Measurements from ENCODE around the gene SLC4A1AP.

The SLC4A1AP gene

DNA sequence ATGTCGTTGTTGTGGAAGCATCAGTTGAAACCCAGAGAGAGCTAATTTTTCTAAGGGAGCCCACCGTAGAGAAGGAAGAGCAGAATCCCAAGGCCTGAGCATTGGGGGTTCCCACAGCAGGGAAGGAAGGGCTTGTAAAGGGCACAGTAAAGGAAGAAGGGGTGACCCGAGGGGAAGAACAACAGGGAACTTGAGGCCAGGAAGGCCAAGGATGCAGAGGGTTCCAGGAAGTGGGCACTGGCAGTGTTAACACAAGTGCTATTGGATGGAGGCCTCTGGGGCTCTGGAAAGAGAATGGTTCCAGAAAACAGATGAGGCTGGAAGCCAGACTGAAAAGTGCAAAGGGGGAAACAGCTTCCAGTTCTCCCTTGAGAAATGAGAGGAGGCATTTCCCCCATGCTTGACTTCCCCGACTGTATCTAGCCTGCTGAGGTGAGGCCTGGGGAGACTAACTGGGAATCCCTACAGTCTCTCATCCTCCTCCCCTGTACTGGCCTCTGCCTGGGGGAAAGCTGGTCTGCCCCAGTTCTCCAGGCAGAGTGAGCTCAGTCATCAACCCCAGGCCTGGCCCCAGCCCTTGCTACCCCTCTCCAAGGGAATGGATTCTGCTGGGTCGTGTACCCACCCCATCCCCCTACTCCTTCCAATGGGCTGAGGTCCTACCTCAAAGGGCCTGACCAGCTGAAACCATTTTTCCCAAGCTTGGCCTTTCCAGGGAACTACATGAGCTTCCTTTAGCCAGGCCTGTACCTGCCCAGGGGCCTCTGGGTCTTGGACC, 64.6 kb downstream of the SLC4A1AP start:
- H3K4me3 ChIP-seq (replicated peaks in 1 of 2; ENCODE audit: low read depth in 2 of 2, low read length in 2 of 2), result no peak overlapping the region
- no peak for DNase-seq (ENCODE audit: low read depth in 2 of 2)
- TF ChIP-seq, protein P1, sequence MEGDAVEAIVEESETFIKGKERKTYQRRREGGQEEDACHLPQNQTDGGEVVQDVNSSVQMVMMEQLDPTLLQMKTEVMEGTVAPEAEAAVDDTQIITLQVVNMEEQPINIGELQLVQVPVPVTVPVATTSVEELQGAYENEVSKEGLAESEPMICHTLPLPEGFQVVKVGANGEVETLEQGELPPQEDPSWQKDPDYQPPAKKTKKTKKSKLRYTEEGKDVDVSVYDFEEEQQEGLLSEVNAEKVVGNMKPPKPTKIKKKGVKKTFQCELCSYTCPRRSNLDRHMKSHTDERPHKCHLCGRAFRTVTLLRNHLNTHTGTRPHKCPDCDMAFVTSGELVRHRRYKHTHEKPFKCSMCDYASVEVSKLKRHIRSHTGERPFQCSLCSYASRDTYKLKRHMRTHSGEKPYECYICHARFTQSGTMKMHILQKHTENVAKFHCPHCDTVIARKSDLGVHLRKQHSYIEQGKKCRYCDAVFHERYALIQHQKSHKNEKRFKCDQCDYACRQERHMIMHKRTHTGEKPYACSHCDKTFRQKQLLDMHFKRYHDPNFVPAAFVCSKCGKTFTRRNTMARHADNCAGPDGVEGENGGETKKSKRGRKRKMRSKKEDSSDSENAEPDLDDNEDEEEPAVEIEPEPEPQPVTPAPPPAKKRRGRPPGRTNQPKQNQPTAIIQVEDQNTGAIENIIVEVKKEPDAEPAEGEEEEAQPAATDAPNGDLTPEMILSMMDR (IDR thresholded peaks at IDR 0.05; ENCODE audit: low read depth, low read length), result no peak

DNA sequence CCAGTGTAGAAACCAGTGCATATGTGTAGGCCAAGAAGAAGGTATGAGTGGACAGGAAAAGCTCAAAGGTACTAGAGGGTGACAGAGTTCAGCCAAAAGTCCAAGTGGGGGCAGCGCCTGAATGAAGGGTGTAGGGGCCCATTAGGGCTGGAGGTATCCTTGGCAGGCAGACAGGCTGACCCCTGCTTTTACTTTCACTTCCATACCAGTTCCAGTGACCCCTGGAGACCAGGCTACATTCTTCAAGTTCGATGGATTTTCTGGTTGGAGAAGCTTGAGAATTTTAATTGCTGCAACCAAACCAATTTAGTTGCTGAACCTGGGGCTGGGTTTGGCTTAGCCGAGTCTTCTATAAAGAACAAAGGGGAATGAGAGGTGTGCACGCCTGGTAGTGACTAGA, 65.5 kb downstream of the SLC4A1AP start:
- TF ChIP-seq, protein P1 (IDR thresholded peaks at IDR 0.05; ENCODE audit: low read depth, low read length), result no peak
- DNase-seq (ENCODE audit: low read depth in 2 of 2), result no peak
- H3K4me3 ChIP-seq (replicated peaks in 1 of 2; ENCODE audit: low read depth in 2 of 2, low read length in 2 of 2), result no peak overlapping the region

GRCh38 chr2:27729614-27730013, 65.9 kb downstream of the SLC4A1AP start:
- TF ChIP-seq, protein P1 (IDR thresholded peaks at IDR 0.05; ENCODE audit: low read depth, low read length), result no peak
- no peak overlapping the region for H3K4me3 ChIP-seq (replicated peaks in 1 of 2; ENCODE audit: low read depth in 2 of 2, low read length in 2 of 2)
- DNase-seq (ENCODE audit: low read depth in 2 of 2), result no peak

DNA sequence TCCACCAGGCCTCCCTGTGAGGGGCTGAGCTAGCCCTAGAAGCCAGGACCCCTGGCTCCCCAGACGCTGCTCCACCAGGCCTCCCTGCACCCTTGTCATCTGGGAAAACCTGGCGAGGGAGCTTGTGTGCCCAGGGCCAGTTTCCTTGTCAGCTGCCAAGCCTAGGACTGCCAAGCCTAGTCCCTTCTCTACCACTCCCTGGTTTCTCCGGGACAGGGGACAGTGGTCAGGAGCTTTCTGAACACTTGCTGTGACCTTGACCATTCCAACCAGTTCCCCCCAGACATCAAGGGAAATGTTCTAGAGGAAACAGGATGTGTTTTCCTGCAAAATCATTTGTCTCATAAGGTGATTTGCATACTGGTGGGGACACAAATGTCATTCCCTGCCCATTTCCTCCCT, 66.6 kb downstream of the SLC4A1AP start:
- H3K4me3 ChIP-seq (replicated peaks in 1 of 2; ENCODE audit: low read depth in 2 of 2, low read length in 2 of 2), result no peak overlapping the region
- DNase-seq (ENCODE audit: low read depth in 2 of 2), result no peak
- TF ChIP-seq, protein P1 (IDR thresholded peaks at IDR 0.05; ENCODE audit: low read depth, low read length), result no peak

- no peak for DNase-seq (ENCODE audit: low read depth in 2 of 2)
- TF ChIP-seq, protein P1 (IDR thresholded peaks at IDR 0.05; ENCODE audit: low read depth, low read length), result no peak
- no peak overlapping the region for H3K4me3 ChIP-seq (replicated peaks in 1 of 2; ENCODE audit: low read depth in 2 of 2, low read length in 2 of 2)
Measured at GRCh38 chr2:27730980-27731691, 67.4 kb downstream of the SLC4A1AP start.

GRCh38 chr2:27734305-27734704, 70.6 kb downstream of the SLC4A1AP start:
- TF ChIP-seq, protein P1 (IDR thresholded peaks at IDR 0.05; ENCODE audit: low read depth, low read length), result no peak
- DNase-seq (ENCODE audit: low read depth in 2 of 2), result no peak

More at GRCh38 chr2:27734305-27734704, 70.6 kb downstream of the SLC4A1AP start:
- H3K4me3 ChIP-seq (replicated peaks in 1 of 2; ENCODE audit: low read depth in 2 of 2, low read length in 2 of 2), result no peak overlapping the region
